Stomach smooth muscle (tissue), 2 donors: Measurements from ENCODE around the gene PPM1F.

Experiments
- H3K27ac ChIP-seq: one replicate; pipeline ENCODE4 v1.7.0; 2013; ENCODE audit warnings: mild to moderate bottlenecking, low read length, inconsistent platforms
- H3K27me3 ChIP-seq, 2 donors: one replicate each; pipeline ENCODE4 v1.7.0; 2013; ENCODE audit warnings: low read length in 2 of 2; ENCODE audit not compliant: insufficient read depth in 2 of 2, control insufficient read depth in 1 of 2
- H3K36me3 ChIP-seq, 2 donors: one replicate each; pipeline ENCODE4 v1.7.0; 2013; ENCODE audit warnings: low read length in 2 of 2; ENCODE audit not compliant: control insufficient read depth in 2 of 2, insufficient read depth in 2 of 2
- H3K4me1 ChIP-seq: one replicate; pipeline ENCODE4 v1.7.0; 2013; ENCODE audit warnings: low read length; ENCODE audit not compliant: control insufficient read depth, insufficient read depth
- H3K4me3 ChIP-seq, 2 donors: one replicate each; pipeline ENCODE4 v1.7.0; 2013; ENCODE audit warnings: low read length in 2 of 2
- H3K9ac ChIP-seq, 2 donors: one replicate each; pipeline ENCODE4 v1.7.0; 2013; ENCODE audit warnings: low read length in 2 of 2, mild to moderate bottlenecking in 1 of 2
- H3K9me3 ChIP-seq, 2 donors: one replicate each; pipeline ENCODE4 v1.7.0; 2013; ENCODE audit warnings: low read length in 2 of 2; ENCODE audit not compliant: control insufficient read depth in 2 of 2
- donor health status: healthy.
- donor health status: Pancreatic carcinoma.

PPM1F gene

GRCh38 chr22:21966643-21967516 lies 14.2 kb upstream of the PPM1F start:
- no peak overlapping the region for H3K9ac ChIP-seq
- H3K9me3 ChIP-seq = no peaks in the 10 kb centered on the region
- H3K27ac ChIP-seq = no peak overlapping the region
- no peaks in the 10 kb centered on the region for H3K4me1 ChIP-seq
- H3K27me3 ChIP-seq = no peaks in the 10 kb centered on the region
- H3K4me3 ChIP-seq = no peak overlapping the region
- H3K36me3 ChIP-seq = peaks cover 56 to 73% of the 10 kb centered on the region in 2 donors

GRCh38 chr22:21965762-21966288 lies 13.2 kb upstream of the PPM1F start:
- Histone ChIP-seq H3K9me3 (no peaks in the 10 kb centered on the region), H3K4me3 (no peak overlapping the region), H3K27me3 (no peaks in the 10 kb centered on the region), H3K9ac (no peak overlapping the region), H3K27ac (no peak overlapping the region), H3K36me3 (peaks cover 50 to 66% of the 10 kb centered on the region in 2 donors), H3K4me1 (no peaks in the 10 kb centered on the region)

GRCh38 chr22:21964918-21965484 lies 12.4 kb upstream of the PPM1F start:
- H3K36me3 ChIP-seq = peaks cover 47 to 64% of the 10 kb centered on the region in 2 donors
- H3K27ac ChIP-seq = no peak overlapping the region
- no peaks in the 10 kb centered on the region for H3K27me3 ChIP-seq
- H3K4me1 ChIP-seq = no peaks in the 10 kb centered on the region
- H3K9ac ChIP-seq = no peak overlapping the region
- H3K4me3 ChIP-seq = no peak overlapping the region
- H3K9me3 ChIP-seq = no peaks in the 10 kb centered on the region

GRCh38 chr22:21964234-21964633 lies 11.6 kb upstream of the PPM1F start:
- Histone ChIP-seq H3K27ac (no peak overlapping the region), H3K27me3 (no peaks in the 10 kb centered on the region), H3K4me3 (no peak overlapping the region), H3K36me3 (peaks cover 50 to 63% of the 10 kb centered on the region in 2 donors), H3K9me3 (no peaks in the 10 kb centered on the region), H3K9ac (no peak overlapping the region), H3K4me1 (no peaks in the 10 kb centered on the region)

- no peak overlapping the region for H3K27ac ChIP-seq
- no peaks in the 10 kb centered on the region for H3K27me3 ChIP-seq
- no peak overlapping the region for H3K9ac ChIP-seq
- no peaks in the 10 kb centered on the region for H3K9me3 ChIP-seq
- no peaks in the 10 kb centered on the region for H3K4me1 ChIP-seq
- H3K36me3 ChIP-seq = peaks cover 53 to 65% of the 10 kb centered on the region in 2 donors
- H3K4me3 ChIP-seq = no peak overlapping the region
Observed at GRCh38 chr22:21963790-21964211, 11.2 kb upstream of the PPM1F start.

- Histone ChIP-seq H3K36me3 (peaks cover 48 to 62% of the 10 kb centered on the region in 2 donors), H3K4me3 (no peak overlapping the region), H3K27ac (no peak overlapping the region), H3K4me1 (no peaks in the 10 kb centered on the region), H3K9me3 (no peaks in the 10 kb centered on the region), H3K9ac (no peak overlapping the region), H3K27me3 (no peaks in the 10 kb centered on the region)
Observed at GRCh38 chr22:21963286-21963685, 10.6 kb upstream of the PPM1F start.

GRCh38 chr22:21962655-21962949 lies 10.0 kb upstream of the PPM1F start:
- H3K36me3 ChIP-seq = peaks cover 42 to 57% of the 10 kb centered on the region in 2 donors
- H3K9ac ChIP-seq = no peak overlapping the region
- no peaks in the 10 kb centered on the region for H3K27me3 ChIP-seq
- H3K27ac ChIP-seq = no peak overlapping the region
- no peaks in the 10 kb centered on the region for H3K4me1 ChIP-seq
- no peaks in the 10 kb centered on the region for H3K9me3 ChIP-seq
- H3K4me3 ChIP-seq = no peak overlapping the region

GRCh38 chr22:21961886-21962654 lies 9.4 kb upstream of the PPM1F start:
- no peaks in the 10 kb centered on the region for H3K9me3 ChIP-seq
- no peaks in the 10 kb centered on the region for H3K4me1 ChIP-seq
- no peak overlapping the region for H3K9ac ChIP-seq
- peaks cover 37 to 52% of the 10 kb centered on the region in 2 donors for H3K36me3 ChIP-seq
- H3K27me3 ChIP-seq = no peaks in the 10 kb centered on the region
- H3K4me3 ChIP-seq = no peak overlapping the region
- H3K27ac ChIP-seq = no peak overlapping the region

- H3K27me3 ChIP-seq = no peaks in the 10 kb centered on the region
- no peak overlapping the region for H3K27ac ChIP-seq
- H3K4me1 ChIP-seq = no peaks in the 10 kb centered on the region
- H3K9me3 ChIP-seq = no peaks in the 10 kb centered on the region
- no peak overlapping the region for H3K4me3 ChIP-seq
- H3K9ac ChIP-seq = no peak overlapping the region
- peaks cover 29 to 44% of the 10 kb centered on the region in 2 donors for H3K36me3 ChIP-seq
Observed at GRCh38 chr22:21961127-21961867, 8.6 kb upstream of the PPM1F start.
